ENCODE measurements around the gene CCDC34.

Gene CCDC34

DNA sequence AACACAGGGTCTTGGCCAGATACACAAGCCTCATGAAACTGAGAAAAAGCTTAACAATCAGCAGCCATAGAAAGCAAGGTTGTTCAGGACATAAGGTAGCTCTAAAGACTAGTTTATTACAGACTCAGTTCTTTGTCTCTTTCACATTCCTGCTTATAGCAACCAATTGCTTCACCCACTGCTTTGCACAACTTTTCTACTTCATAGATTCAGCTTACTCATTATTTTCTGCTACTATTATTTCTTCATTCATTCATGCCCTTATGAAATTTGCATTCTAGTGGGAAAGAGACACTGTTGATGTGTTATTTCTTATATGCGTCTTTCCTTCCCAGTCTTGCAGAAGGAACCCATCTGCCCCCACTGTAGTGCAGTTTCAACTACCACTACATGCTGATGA, 4.7 kb downstream of the CCDC34 start:
- TF ChIP-seq, protein P1, sequence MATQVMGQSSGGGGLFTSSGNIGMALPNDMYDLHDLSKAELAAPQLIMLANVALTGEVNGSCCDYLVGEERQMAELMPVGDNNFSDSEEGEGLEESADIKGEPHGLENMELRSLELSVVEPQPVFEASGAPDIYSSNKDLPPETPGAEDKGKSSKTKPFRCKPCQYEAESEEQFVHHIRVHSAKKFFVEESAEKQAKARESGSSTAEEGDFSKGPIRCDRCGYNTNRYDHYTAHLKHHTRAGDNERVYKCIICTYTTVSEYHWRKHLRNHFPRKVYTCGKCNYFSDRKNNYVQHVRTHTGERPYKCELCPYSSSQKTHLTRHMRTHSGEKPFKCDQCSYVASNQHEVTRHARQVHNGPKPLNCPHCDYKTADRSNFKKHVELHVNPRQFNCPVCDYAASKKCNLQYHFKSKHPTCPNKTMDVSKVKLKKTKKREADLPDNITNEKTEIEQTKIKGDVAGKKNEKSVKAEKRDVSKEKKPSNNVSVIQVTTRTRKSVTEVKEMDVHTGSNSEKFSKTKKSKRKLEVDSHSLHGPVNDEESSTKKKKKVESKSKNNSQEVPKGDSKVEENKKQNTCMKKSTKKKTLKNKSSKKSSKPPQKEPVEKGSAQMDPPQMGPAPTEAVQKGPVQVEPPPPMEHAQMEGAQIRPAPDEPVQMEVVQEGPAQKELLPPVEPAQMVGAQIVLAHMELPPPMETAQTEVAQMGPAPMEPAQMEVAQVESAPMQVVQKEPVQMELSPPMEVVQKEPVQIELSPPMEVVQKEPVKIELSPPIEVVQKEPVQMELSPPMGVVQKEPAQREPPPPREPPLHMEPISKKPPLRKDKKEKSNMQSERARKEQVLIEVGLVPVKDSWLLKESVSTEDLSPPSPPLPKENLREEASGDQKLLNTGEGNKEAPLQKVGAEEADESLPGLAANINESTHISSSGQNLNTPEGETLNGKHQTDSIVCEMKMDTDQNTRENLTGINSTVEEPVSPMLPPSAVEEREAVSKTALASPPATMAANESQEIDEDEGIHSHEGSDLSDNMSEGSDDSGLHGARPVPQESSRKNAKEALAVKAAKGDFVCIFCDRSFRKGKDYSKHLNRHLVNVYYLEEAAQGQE (IDR thresholded peaks at IDR 0.05; ENCODE audit: insufficient read depth in 1 of 2, low read depth in 2 of 2, low read length in 2 of 2) = no peak
- TF ChIP-seq SIN3A (IDR thresholded peaks at IDR 0.05; ENCODE audit: borderline replicate concordance, insufficient read depth, low read length) (no peak), TAF1 (IDR thresholded peaks at IDR 0.05; ENCODE audit: borderline replicate concordance, insufficient read depth, low read length) (no peak), POLR2AphosphoS5 (IDR thresholded peaks at IDR 0.05; ENCODE audit: low read depth, low read length) (no peak), FOXP2 (optimal IDR thresholded peaks at IDR 0.05; ENCODE audit: borderline replicate concordance, extremely low read depth, extremely low read length, insufficient read depth) (no peak)

GRCh38 chr11:27357250-27357649, 5.8 kb downstream of the CCDC34 start:
- TF ChIP-seq, protein P1 (IDR thresholded peaks at IDR 0.05; ENCODE audit: insufficient read depth in 1 of 2, low read depth in 2 of 2, low read length in 2 of 2) = no peak

DNA sequence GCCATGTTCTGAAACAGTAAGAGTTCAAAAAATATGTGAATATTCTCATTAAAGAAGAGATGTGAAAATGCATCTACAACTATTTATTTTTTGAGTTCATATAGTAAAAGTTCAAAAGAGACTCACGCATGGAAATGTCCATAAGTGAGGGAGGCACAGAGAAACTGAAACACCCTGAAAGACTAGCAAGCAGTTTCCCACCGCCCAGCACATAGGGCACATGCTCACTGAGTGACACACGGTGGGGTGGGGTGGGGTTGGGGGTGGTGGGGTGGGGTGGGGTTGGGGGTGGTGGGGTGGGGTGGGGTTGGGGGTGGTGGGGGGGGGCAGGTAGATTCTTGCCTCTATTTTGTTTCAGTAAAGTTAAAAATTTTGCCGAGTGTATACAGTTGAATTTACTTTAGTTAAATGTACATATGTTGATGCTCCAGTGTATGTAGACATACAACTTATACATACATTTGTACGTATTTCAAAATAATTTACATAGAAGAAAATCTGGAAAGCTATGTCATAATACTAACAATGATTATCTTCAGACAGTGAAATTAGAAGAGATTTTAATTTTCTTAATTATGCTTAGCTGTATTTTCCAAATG, 6.3 kb downstream of the CCDC34 start:
- TF ChIP-seq POLR2AphosphoS5 (IDR thresholded peaks at IDR 0.05; ENCODE audit: low read depth, low read length) = no peak
- TF ChIP-seq SIN3A (IDR thresholded peaks at IDR 0.05; ENCODE audit: borderline replicate concordance, insufficient read depth, low read length) = no peak
- no peak for TF ChIP-seq TAF1 (IDR thresholded peaks at IDR 0.05; ENCODE audit: borderline replicate concordance, insufficient read depth, low read length)
- no peak for TF ChIP-seq FOXP2 (optimal IDR thresholded peaks at IDR 0.05; ENCODE audit: borderline replicate concordance, extremely low read depth, extremely low read length, insufficient read depth)
- TF ChIP-seq, protein P1 (IDR thresholded peaks at IDR 0.05; ENCODE audit: insufficient read depth in 1 of 2, low read depth in 2 of 2, low read length in 2 of 2) = no peak

GRCh38 chr11:27355575-27356104, 7.4 kb downstream of the CCDC34 start:
- TF ChIP-seq POLR2AphosphoS5 (IDR thresholded peaks at IDR 0.05; ENCODE audit: low read depth, low read length) = no peak
- no peak for TF ChIP-seq FOXP2 (optimal IDR thresholded peaks at IDR 0.05; ENCODE audit: borderline replicate concordance, extremely low read depth, extremely low read length, insufficient read depth)
- TF ChIP-seq, protein P1 (IDR thresholded peaks at IDR 0.05; ENCODE audit: insufficient read depth in 1 of 2, low read depth in 2 of 2, low read length in 2 of 2) = no peak
- TF ChIP-seq TAF1 (IDR thresholded peaks at IDR 0.05; ENCODE audit: borderline replicate concordance, insufficient read depth, low read length) = no peak
- no peak for TF ChIP-seq SIN3A (IDR thresholded peaks at IDR 0.05; ENCODE audit: borderline replicate concordance, insufficient read depth, low read length)
